K562 (cell line): ENCODE results near the gene SYK. TPM values are rescaled to one million over a fixed set of nuclear protein-coding genes. Genes with fewer than 3 reads are reported as not detected.

Source experiments
- ATAC-seq: fragments of 200-7000 bp; cut with Tn5 transposase; 3 replicates; pipeline ENCODE4 v1.9.1; 2020; ENCODE audit warnings: moderate library complexity
- BruUV-seq: library from RNA; stranded (reverse); fragments of 400-500 nt; replicated peaks from 2 replicates; lab custom pipeline; 2021; lab: Mats Ljungman, UMichigan
- CTCF ChIA-PET: fragments of 300-600 bp; formaldehyde crosslinking; extraction: SDS; loops from one replicate; lab custom pipeline; 2021; ENCODE audit warnings: low intra/inter-chr PET ratio; lab: Yijun Ruan, JAX
- POLR2A ChIA-PET: fragments of 300-600, 350-650 bp; sonication (Branson Sonifier 250); formaldehyde crosslinking; extraction: SDS; loops from one replicate; lab custom pipeline; 2021; ENCODE audit warnings: antibody characterized with exemption, inconsistent platforms; lab: Yijun Ruan, JAX
- DNase-seq, 4 experiments: peaks; one replicate each; pipeline versions ENCODE4 v3.0.0 to v3.0.0-alpha.2; 2011 to 2018; ENCODE audit warnings: low spot score in 3 of 4, mixed read lengths in 3 of 4; ENCODE audit errors: extremely low read depth in 1 of 4
- FAIRE-seq: peaks from 2 replicates; lab custom pipeline; 2011; peaks lifted over from hg19 to GRCh38; lab: Jason Lieb, UNC
- H2AFZ ChIP-seq: 2 replicates; pipeline ENCODE4 v1.6.0; 2011; ENCODE audit warnings: low read depth, low read length, control low read depth, inconsistent platforms
- H3K27ac ChIP-seq: fragments of 200-600 bp; 3 replicates; pipeline ENCODE4 v1.8.0; 2011; ENCODE audit warnings: low read depth, mild to moderate bottlenecking, control low read depth, inconsistent platforms, low read length, moderate library complexity, mixed read lengths; ENCODE audit errors: extremely low read depth
- H3K27me3 ChIP-seq, 2 experiments: fragments of 300-600 bp in 1 of 2; 2 replicates in 1 of 2; 3 replicates in 1 of 2; pipeline versions ENCODE4 v1.6.0 to v1.8.0; 2011; ENCODE audit warnings: inconsistent platforms in 2 of 2, low read length in 2 of 2, mild to moderate bottlenecking in 1 of 2, mixed read lengths in 1 of 2, moderate library complexity in 1 of 2; ENCODE audit not compliant: control insufficient read depth in 2 of 2, insufficient read depth in 2 of 2
- H3K36me3 ChIP-seq: fragments of 300-600 bp; 3 replicates; pipeline ENCODE4 v1.8.0; 2011; ENCODE audit warnings: mild to moderate bottlenecking, low read length, inconsistent platforms; ENCODE audit not compliant: control insufficient read depth, insufficient read depth
- H3K4me1 ChIP-seq, 2 experiments: fragments of 200-600 bp in 1 of 2; replicated peaks in 1 of 2; 2 replicates in 1 of 2; 3 replicates in 1 of 2; pipeline versions ENCODE4 v1.5.1 to v1.8.0; 2011; ENCODE audit warnings: inconsistent platforms in 2 of 2, low read length in 2 of 2, mild to moderate bottlenecking in 1 of 2, mixed read lengths in 1 of 2, moderate library complexity in 1 of 2; ENCODE audit not compliant: control insufficient read depth in 2 of 2, insufficient read depth in 2 of 2
- H3K4me2 ChIP-seq: 2 replicates; pipeline ENCODE4 v1.6.1; 2011; ENCODE audit warnings: low read length, control low read depth, inconsistent platforms, mixed read lengths; ENCODE audit not compliant: insufficient read depth
- H3K4me3 ChIP-seq: fragments of 200-600 bp; sonication (generic), shearing (Covaris generic); 2 replicates; pipeline ENCODE4 v1.5.1; 2016; ENCODE audit warnings: control low read depth, inconsistent platforms
- H3K79me2 ChIP-seq: fragments of 200-600 bp; 3 replicates; pipeline ENCODE4 v1.8.0; 2011; ENCODE audit warnings: low read length, inconsistent platforms; ENCODE audit not compliant: control insufficient read depth, insufficient read depth
- H3K9ac ChIP-seq, 2 experiments: 2 replicates each; pipeline versions ENCODE4 v1.6.0 to v1.6.1; 2011; ENCODE audit warnings: low read depth in 2 of 2, low read length in 2 of 2, control low read depth in 1 of 2, inconsistent platforms in 1 of 2, mild to moderate bottlenecking in 1 of 2, mixed read lengths in 1 of 2; ENCODE audit not compliant: insufficient read depth in 1 of 2
- H3K9me1 ChIP-seq: one replicate; pipeline ENCODE4 v1.6.0; 2011; ENCODE audit warnings: inconsistent platforms, mild to moderate bottlenecking, low read length, moderate library complexity; ENCODE audit not compliant: control insufficient read depth, insufficient read depth
- H3K9me3 ChIP-seq: replicated peaks from 2 replicates; pipeline ENCODE4 v1.5.1; 2011; ENCODE audit warnings: low read depth, low read length, inconsistent platforms; ENCODE audit not compliant: control insufficient read depth, insufficient read depth
- H4K20me1 ChIP-seq: replicated peaks from 2 replicates; pipeline ENCODE4 v1.6.1; 2011; ENCODE audit warnings: low read length, inconsistent platforms, mixed read lengths; ENCODE audit not compliant: control insufficient read depth, insufficient read depth
- ATF6 ChIP-seq: sonication (generic); formaldehyde crosslinking; IDR thresholded peaks from 2 replicates; pipeline ENCODE4 v1.4.0; 2020; ENCODE audit warnings: mild to moderate bottlenecking, missing genetic modification reagents
- E2F4 ChIP-seq: sonication (generic); formaldehyde crosslinking; IDR thresholded peaks from 2 replicates; pipeline ENCODE4 v1.8.0; 2022; ENCODE audit warnings: mild to moderate bottlenecking, low read depth, missing genetic modification reagents
- HBP1 ChIP-seq: fragments of 450-650 bp; formaldehyde crosslinking; IDR thresholded peaks from 2 replicates; pipeline ENCODE4 v1.4.0; 2022; ENCODE audit warnings: missing genetic modification characterization
- MYC ChIP-seq, 2 experiments: fragments of 250-450 bp in 1 of 2; sonication (Bioruptor Pico) in 1 of 2; IDR thresholded peaks; 2 replicates each; pipeline versions ENCODE4 v1.5.1 to v1.6.1; 2012 to 2021; ENCODE audit warnings: low read depth in 2 of 2, borderline replicate concordance in 1 of 2, improper control_type of control experiment in 1 of 2, low read length in 1 of 2, mild to moderate bottlenecking in 1 of 2, moderate library complexity in 1 of 2
- NFIX ChIP-seq: fragments of 250-450 bp; sonication (Bioruptor Pico); IDR thresholded peaks from 2 replicates; pipeline ENCODE4 v1.4.0; 2020; ENCODE audit warnings: low read depth, mild to moderate bottlenecking, moderate library complexity
- POLR2B ChIP-seq: fragments of 450-650 bp; IDR thresholded peaks from 2 replicates; pipeline ENCODE4 v1.6.1; 2018; ENCODE audit warnings: low read depth; ENCODE audit not compliant: partially characterized antibody
- ZNF143 ChIP-seq: sonication (generic); formaldehyde crosslinking; IDR thresholded peaks from 2 replicates; pipeline ENCODE4 v1.9.0; 2022; ENCODE audit warnings: mild to moderate bottlenecking, missing genetic modification reagents
- ZNF354B ChIP-seq: fragments of 250-450 bp; sonication (Bioruptor Pico); IDR thresholded peaks from 2 replicates; pipeline ENCODE4 v1.4.0; 2020
- WGBS: fragments of 100-300 bp; shearing (Covaris generic); methylation state at CpG from one replicate; pipeline ENCODE4 v1.1.6; 2016; ENCODE audit warnings: low coverage, mixed read lengths; ENCODE audit not compliant: insufficient coverage; ENCODE audit errors: missing lambda C conversion rate; 5-methylcytosine and 5-hydroxymethylcytosine counted together
- in situ Hi-C: fragments of 300-500 bp; cut with MboI; formaldehyde crosslinking; loops from 4 replicates; pipeline ENCODE4 v1.15.0; 2018; ENCODE audit warnings: inconsistent platforms, mixed read lengths
- intact Hi-C: fragments of 100-400 bp; cut with micrococcal nuclease; formaldehyde crosslinking; loops from 2 replicates; pipeline ENCODE4 v1.14.2; 2022
- polyA plus RNA-seq, 8 experiments: library from polyadenylated mRNA; depleted of rRNA in 4 of 8; stranded (reverse) in 5 of 8; unstranded in 3 of 8; fragments of >200 nt; fragmentation: Nextera tagmentation in 2 of 8; fragmentation: Illumina TruSeq in 1 of 8; extraction: Ambion mirVana in 2 of 8; extraction: Trizol in 1 of 8; gene quantifications; 2 replicates each; pipeline versions ENCODE4 v1.2.1 to v1.2.3, GENCODE V29; 2011 to 2014; ENCODE audit warnings: inconsistent platforms in 1 of 8, missing spikeins in 1 of 8
- total RNA-seq, 7 experiments: library from RNA; depleted of rRNA in 6 of 7; stranded (reverse); fragments of >200 nt in 6 of 7; fragmentation: Illumina TruSeq in 2 of 7; extraction: Trizol in 2 of 7; gene quantifications; 2 replicates each; pipeline versions ENCODE4 v1.2.1 to v1.2.3, GENCODE V29; 2011 to 2021; ENCODE audit warnings: low replicate concordance in 1 of 7

The SYK gene
- total and polyA plus RNA-seq, 9 of the 15 experiments (the other 6 are each of a cell fraction or from before 2014, with no cell fraction given): 3.9 to 32.7 (median 16.7) TPM

DNA sequence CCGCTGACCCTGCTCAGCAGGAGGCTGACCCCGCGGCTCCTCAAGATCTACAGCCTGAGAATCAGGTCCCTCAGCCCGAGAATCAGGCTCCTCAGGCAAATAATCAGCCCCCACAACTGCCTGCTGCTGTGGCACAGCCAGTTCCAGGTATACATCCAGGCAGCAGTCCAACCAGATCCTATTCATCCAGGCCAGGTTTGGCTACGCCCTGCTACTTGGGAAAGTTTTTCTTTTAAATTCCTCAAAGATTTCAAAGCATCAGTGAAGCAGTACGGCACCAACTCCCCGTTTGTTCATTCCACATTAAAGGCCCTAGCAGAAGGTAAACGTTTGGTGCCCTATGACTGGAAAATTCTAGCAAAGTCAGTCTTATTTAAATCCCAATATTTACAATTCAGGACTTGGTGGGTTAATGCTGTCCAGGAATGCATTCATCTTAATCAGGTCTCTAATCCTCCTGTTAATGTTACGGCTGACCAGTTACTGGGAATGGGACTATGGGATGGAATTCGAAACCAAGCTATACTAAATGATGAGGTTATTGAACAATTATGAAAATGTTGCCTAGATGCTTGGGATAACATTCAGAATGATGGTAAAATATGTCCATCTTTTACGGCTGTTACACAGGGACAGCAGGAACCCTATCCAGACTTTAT, 102.3 kb downstream of the SYK start:
- H3K4me1 ChIP-seq: no peaks in the 10 kb centered on the region
- TF ChIP-seq POLR2B (no peak), ZNF354B (CRISPR knock-in tag) (no peak), ATF6 (CRISPR knock-in tag) (no peak), HBP1 (CRISPR knock-in tag) (no peak), MYC (IDR thresholded peaks at IDR 0.05; ENCODE audit: low read depth, low read length) (no peak), MYC (CRISPR knock-in tag; IDR thresholded peaks at IDR 0.05; ENCODE audit: borderline replicate concordance, low read depth) (no peak), NFIX (CRISPR knock-in tag) (no peak), ZNF143 (CRISPR knock-in tag) (no peak), E2F4 (CRISPR knock-in tag) (no peak)
- TF ChIP-seq, all 486 proteins: peak for 0
- H3K27me3 ChIP-seq: peaks cover 0 to 17% of the 10 kb centered on the region in 2 experiments; a peak in 2 of 5 replicates
- no peaks in the 10 kb centered on the region for H4K20me1 ChIP-seq
- no peaks in the 10 kb centered on the region for H3K9me1 ChIP-seq
- DNase-seq: no peak
- H3K9ac ChIP-seq: no peak overlapping the region
- no peaks in the 10 kb centered on the region for H3K36me3 ChIP-seq
- no peaks in the 10 kb centered on the region; the same call in 1 of the 2 replicates for H3K9me3 ChIP-seq
- no peak for FAIRE-seq
- no peak overlapping the region for H3K4me2 ChIP-seq
- no peak for ATAC-seq
- no peak overlapping the region for H3K4me3 ChIP-seq
- in situ Hi-C loops: loop anchor here (25.0 kb wide), 2 partner anchors 533 to 1083 kb away; no protein-coding TSS in a partner anchor
- 9% methylated on average over 11 of the region's 11 CpGs for WGBS
- H3K27ac ChIP-seq: no peak overlapping the region
- intact Hi-C loops: no loop called here
- ChIA-PET CTCF (no interaction called here), POLR2A (no interaction called here)
- no peaks in the 10 kb centered on the region for H3K79me2 ChIP-seq
- BruUV-seq: no TSS peak
- no peak overlapping the region for H2AFZ ChIP-seq
